Measurements from ENCODE around the gene STXBP2.

Gene STXBP2

DNA sequence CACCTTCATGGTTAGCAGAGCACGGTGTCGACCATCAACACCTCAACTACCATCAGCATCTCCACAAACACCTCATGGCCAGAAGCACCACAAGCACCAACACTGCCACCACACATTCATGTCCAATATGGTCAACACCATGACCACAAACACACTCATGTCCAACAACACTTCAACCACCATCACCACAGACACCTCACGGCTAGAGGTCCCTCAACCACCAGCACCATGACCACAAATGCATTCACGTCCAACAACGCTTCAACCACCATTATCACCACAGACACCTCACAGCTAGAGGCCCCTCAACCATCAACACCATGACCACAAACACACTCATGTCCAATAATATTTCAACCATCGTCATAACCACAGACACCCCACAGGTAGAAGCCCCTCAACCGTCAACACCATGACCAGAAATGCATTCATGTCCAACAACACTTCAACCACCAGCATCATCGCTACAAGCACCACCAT, 53.9 kb downstream of the STXBP2 start:
- no peak for DNase-seq (ENCODE audit: low read depth)
- no peak overlapping the region for H3K4me3 ChIP-seq (replicated peaks; ENCODE audit: low read depth, low read length)
- TF ChIP-seq, protein P1, sequence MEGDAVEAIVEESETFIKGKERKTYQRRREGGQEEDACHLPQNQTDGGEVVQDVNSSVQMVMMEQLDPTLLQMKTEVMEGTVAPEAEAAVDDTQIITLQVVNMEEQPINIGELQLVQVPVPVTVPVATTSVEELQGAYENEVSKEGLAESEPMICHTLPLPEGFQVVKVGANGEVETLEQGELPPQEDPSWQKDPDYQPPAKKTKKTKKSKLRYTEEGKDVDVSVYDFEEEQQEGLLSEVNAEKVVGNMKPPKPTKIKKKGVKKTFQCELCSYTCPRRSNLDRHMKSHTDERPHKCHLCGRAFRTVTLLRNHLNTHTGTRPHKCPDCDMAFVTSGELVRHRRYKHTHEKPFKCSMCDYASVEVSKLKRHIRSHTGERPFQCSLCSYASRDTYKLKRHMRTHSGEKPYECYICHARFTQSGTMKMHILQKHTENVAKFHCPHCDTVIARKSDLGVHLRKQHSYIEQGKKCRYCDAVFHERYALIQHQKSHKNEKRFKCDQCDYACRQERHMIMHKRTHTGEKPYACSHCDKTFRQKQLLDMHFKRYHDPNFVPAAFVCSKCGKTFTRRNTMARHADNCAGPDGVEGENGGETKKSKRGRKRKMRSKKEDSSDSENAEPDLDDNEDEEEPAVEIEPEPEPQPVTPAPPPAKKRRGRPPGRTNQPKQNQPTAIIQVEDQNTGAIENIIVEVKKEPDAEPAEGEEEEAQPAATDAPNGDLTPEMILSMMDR (IDR thresholded peaks at IDR 0.05; ENCODE audit: low read length, missing control alignments), result no peak

DNA sequence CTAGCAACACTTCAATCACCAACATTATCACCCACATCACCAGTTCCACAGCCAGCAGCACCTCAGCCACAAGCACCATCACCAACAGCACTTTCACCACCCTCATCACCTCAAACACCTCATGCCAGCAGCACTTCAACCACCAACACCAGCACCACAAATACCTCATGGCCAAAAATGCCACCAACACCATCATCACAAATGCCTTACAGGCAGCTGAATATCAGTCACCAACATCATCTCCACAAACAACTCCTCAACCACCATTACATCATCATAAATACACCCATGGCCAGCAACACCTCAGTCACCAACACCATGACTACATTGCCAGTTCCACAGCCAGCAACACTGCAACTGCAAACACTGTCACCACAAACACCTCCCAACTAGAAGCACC, 54.6 kb downstream of the STXBP2 start:
- TF ChIP-seq, protein P1 (IDR thresholded peaks at IDR 0.05; ENCODE audit: low read length, missing control alignments), result no peak
- H3K4me3 ChIP-seq (replicated peaks; ENCODE audit: low read depth, low read length), result no peak overlapping the region
- no peak for DNase-seq (ENCODE audit: low read depth)

DNA sequence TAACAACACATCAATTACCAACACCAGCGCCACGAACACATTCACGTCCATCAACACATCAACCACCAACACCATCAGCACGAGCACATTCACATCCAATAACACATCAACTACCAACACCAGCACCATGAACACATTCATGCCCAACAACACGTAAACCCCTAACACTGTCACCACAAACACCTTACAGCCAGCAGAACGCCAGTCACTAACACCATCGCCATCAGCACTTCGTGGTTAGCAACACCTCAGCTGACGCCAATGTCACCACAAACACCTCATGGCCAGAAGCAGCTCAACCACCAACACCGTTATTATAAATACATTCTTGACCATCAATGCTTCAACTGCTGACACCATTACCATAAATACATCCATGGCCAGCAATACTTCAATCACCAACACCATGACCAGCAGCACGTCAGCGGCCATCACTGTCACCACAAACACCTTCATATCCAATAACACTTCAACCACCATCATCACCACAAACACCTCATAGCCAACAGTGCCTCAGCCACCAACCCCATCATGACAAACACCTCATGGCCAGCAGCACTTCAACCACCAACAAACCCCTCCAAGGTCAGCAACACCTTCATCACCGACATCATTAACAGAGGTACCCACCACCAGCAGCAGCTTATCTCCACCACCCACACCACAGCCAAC, 55.6 kb downstream of the STXBP2 start:
- no peak for DNase-seq (ENCODE audit: low read depth)
- TF ChIP-seq, protein P1 (IDR thresholded peaks at IDR 0.05; ENCODE audit: low read length, missing control alignments), result no peak
- H3K4me3 ChIP-seq (replicated peaks; ENCODE audit: low read depth, low read length), result no peak overlapping the region

DNA sequence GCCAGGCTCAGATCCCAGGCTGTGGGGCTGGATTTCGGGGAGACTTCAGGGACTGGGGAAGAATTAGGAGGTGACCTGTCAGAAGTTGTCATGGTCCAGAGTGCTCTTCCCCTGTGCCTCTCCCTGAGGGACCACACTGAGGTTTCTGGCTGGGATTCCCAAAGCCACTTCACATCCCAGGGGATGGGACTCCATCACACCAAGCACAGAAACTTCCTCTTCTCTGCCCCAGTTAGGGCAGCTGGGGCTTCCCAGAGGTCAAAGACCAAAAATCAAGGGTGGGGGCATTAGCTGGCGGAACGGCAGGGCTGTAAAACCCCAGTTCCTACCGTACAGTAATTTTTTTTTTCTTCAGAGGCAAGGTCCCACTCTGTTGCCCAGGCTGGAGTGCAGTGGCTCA, 57.6 kb downstream of the STXBP2 start:
- no peak for DNase-seq (ENCODE audit: low read depth)
- TF ChIP-seq, protein P1 (IDR thresholded peaks at IDR 0.05; ENCODE audit: low read length, missing control alignments), result no peak
- H3K4me3 ChIP-seq (replicated peaks; ENCODE audit: low read depth, low read length), result no peak overlapping the region

Measured in fibroblast of pulmonary artery (primary cell).